C4-2B (cell line): ENCODE measurements around the gene MLH1.

Experiments used
- ZFX ChIP-seq: fragments of 450-650 bp; IDR thresholded peaks from 2 replicates; pipeline ENCODE4 v1.6.1; 2017
- TF ChIP-seq, protein P1 (sequence below): fragments of 450-650 bp; conservative IDR thresholded peaks from 2 replicates; pipeline ENCODE4 v1.5.1; 2017; ENCODE audit warnings: mild to moderate bottlenecking

DNA sequence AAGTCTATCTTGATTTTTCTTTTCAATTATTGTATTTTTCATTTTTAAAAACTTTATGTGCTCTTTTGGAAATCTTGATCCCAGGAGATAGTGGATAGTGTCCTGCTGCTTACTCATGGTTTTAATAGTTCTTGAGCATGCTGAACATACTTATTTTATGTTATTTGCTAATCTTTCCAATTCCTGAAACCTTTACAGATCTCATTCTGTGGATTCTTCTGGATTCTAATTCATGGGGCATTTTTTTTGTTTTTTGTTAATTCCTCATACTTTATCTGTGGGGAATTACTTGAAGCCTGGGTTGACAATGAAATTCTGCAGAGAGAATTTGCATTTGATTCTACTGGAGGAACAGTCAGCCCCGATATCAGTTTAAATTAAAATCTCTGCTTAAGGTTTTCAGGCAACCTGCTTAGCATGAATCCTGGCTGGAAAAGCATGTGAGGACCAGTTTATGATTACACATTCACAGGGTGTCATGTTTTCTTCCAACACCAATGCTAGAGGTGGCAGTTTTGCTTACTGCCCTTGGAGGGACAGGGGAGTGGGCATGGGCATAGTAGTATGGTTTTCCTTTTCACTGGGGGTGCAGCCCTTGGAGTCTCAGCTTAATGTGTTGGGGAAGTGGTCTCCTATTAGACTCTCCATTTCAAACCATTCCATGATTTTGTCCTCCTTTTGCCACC lies 46.0 kb downstream of the MLH1 start:
- TF ChIP-seq, protein P1, sequence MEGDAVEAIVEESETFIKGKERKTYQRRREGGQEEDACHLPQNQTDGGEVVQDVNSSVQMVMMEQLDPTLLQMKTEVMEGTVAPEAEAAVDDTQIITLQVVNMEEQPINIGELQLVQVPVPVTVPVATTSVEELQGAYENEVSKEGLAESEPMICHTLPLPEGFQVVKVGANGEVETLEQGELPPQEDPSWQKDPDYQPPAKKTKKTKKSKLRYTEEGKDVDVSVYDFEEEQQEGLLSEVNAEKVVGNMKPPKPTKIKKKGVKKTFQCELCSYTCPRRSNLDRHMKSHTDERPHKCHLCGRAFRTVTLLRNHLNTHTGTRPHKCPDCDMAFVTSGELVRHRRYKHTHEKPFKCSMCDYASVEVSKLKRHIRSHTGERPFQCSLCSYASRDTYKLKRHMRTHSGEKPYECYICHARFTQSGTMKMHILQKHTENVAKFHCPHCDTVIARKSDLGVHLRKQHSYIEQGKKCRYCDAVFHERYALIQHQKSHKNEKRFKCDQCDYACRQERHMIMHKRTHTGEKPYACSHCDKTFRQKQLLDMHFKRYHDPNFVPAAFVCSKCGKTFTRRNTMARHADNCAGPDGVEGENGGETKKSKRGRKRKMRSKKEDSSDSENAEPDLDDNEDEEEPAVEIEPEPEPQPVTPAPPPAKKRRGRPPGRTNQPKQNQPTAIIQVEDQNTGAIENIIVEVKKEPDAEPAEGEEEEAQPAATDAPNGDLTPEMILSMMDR, result no peak
- TF ChIP-seq ZFX, result no peak
